Type B pancreatic cell (in vitro differentiated cells): ENCODE results near the gene YWHAG. TPM values are rescaled to one million over a fixed set of nuclear protein-coding genes. Genes with fewer than 3 reads are reported as not detected.

Source experiments
- DNase-seq: peaks from one replicate; pipeline ENCODE4 v3.0.0; 2021; ENCODE audit warnings: mixed read lengths; ENCODE audit not compliant: unreplicated experiment; ENCODE audit errors: extremely low spot score
- H3K27ac Mint-ChIP-seq: 2 replicates; pipeline ENCODE4 v1.8.0; 2021; ENCODE audit warnings: mild to moderate bottlenecking, mixed read lengths
- H3K27me3 Mint-ChIP-seq: 2 replicates; pipeline ENCODE4 v1.8.0; 2021; ENCODE audit warnings: mixed read lengths
- H3K36me3 Mint-ChIP-seq: 2 replicates; pipeline ENCODE4 v1.8.0; 2021; ENCODE audit warnings: mixed read lengths
- H3K4me1 Mint-ChIP-seq: one replicate; pipeline ENCODE4 v1.8.0; 2021; ENCODE audit warnings: mixed read lengths; ENCODE audit not compliant: unreplicated experiment
- H3K4me3 Mint-ChIP-seq: 2 replicates; pipeline ENCODE4 v1.8.0; 2021; ENCODE audit warnings: mild to moderate bottlenecking, mixed read lengths
- H3K9me3 Mint-ChIP-seq: 2 replicates; pipeline ENCODE4 v1.8.0; 2021; ENCODE audit warnings: mixed read lengths
- total RNA-seq: library from RNA; stranded (reverse); gene quantifications from 2 replicates; pipeline ENCODE4 v1.2.1, GENCODE V29; 2021; ENCODE audit warnings: low replicate concordance
- TF ChIP-seq, protein P1 (sequence below): fragments of 200-600 bp; sonication (generic); conservative IDR thresholded peaks from 2 replicates; pipeline ENCODE4 v1.5.0; 2021; ENCODE audit warnings: antibody characterized with exemption, mild to moderate bottlenecking

YWHAG gene
- total RNA-seq, 1 donor from 2014 or later, result 140 TPM

DNA sequence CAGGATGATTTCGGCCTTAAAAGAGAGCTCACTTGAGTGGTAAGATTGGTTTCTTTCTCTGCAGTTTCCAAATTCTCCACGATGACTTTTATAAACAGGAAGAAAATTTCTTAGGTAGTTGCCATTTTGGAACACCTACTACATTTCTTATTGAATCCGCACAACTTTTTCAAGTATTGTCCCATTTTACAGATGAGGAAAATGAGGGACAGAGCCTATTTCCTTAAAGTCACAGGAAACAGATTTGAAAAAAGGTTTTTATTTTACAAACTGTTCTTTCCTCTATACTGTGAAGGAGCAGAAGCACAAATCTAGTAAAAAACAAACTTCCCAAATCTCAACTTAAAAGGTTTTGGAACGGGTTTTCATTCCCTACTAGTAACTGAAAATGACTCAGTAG, 2.7 kb downstream of the YWHAG start:
- peak overlapping the region; percentile 72 for H3K4me3 Mint-ChIP-seq
- peak overlapping the region; percentile 42 for H3K27ac Mint-ChIP-seq
- H3K9me3 Mint-ChIP-seq, result peaks cover 13% of the 10 kb centered on the region
- peaks cover 34% of the 10 kb centered on the region for H3K4me1 Mint-ChIP-seq
- H3K27me3 Mint-ChIP-seq, result no peaks in the 10 kb centered on the region
- no peak for DNase-seq
- TF ChIP-seq, protein P1, sequence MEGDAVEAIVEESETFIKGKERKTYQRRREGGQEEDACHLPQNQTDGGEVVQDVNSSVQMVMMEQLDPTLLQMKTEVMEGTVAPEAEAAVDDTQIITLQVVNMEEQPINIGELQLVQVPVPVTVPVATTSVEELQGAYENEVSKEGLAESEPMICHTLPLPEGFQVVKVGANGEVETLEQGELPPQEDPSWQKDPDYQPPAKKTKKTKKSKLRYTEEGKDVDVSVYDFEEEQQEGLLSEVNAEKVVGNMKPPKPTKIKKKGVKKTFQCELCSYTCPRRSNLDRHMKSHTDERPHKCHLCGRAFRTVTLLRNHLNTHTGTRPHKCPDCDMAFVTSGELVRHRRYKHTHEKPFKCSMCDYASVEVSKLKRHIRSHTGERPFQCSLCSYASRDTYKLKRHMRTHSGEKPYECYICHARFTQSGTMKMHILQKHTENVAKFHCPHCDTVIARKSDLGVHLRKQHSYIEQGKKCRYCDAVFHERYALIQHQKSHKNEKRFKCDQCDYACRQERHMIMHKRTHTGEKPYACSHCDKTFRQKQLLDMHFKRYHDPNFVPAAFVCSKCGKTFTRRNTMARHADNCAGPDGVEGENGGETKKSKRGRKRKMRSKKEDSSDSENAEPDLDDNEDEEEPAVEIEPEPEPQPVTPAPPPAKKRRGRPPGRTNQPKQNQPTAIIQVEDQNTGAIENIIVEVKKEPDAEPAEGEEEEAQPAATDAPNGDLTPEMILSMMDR, result no peak
- peaks cover 39% of the 10 kb centered on the region for H3K36me3 Mint-ChIP-seq

DNA sequence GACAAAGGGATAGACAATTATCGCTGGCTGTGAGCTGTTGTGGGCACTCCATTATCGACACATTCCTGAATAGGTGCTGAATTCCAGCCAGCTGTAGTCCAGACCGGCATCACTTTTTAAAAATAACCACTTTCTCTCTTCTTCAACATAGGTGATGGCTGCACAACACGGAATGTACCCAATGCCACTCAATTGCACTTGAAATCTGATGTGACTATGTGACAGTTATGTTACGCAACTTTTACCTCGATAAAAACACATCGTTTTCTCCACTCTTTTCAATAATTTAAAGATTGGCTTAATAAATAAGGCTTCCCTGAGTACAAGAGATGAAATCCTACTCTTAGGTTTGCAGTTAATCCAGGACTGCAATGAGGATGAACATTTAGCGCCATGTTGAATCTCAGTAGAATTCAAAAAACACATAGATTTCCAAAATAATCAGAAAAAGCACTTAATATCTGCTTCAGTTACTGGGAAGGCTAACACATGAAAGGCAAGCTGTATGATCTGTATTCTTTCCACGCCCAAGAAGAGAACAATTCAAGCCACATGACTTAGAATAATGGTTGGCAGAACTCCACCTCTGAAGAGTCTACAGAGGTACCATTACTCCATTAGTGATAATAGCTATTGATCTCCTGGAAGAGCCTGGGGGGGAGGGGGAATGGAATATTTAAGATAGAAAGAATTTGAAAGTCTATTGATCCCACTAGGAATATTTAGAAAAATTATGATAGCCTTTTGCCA, 3.6 kb downstream of the YWHAG start:
- peak overlapping the region; percentile 42 for H3K27ac Mint-ChIP-seq
- H3K4me3 Mint-ChIP-seq, result peak overlapping the region; percentile 72
- H3K9me3 Mint-ChIP-seq, result peaks cover 15% of the 10 kb centered on the region
- DNase-seq, result no peak
- H3K4me1 Mint-ChIP-seq, result peaks cover 34% of the 10 kb centered on the region
- H3K36me3 Mint-ChIP-seq, result peaks cover 47% of the 10 kb centered on the region
- H3K27me3 Mint-ChIP-seq, result no peaks in the 10 kb centered on the region
- TF ChIP-seq, protein P1, result no peak

DNA sequence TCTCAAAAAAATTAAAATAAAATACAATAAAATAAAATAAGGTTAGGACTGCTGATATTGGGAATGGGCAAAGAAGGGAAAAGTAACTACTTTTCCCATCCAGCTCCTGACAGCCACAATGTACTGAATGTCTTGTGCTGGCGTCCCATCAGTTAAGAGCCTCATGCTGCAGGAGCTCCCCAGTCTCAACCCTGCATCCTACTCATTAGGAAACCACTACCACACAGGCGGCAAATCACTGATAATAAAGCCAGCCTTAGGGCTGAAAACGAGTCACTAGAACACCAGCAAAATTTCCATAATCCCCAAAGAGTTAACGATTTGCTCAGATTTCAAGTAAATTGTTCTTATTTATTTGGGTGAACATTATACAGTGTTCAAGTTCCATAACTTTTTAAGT, 4.3 kb downstream of the YWHAG start:
- DNase-seq, result no peak
- H3K36me3 Mint-ChIP-seq, result peaks cover 52% of the 10 kb centered on the region
- TF ChIP-seq, protein P1, result no peak
- no peak overlapping the region for H3K4me3 Mint-ChIP-seq
- no peaks in the 10 kb centered on the region for H3K27me3 Mint-ChIP-seq
- peaks cover 15% of the 10 kb centered on the region for H3K9me3 Mint-ChIP-seq
- H3K27ac Mint-ChIP-seq, result no peak overlapping the region
- H3K4me1 Mint-ChIP-seq, result peaks cover 28% of the 10 kb centered on the region

- Mint-ChIP-seq H3K4me3 (no peak overlapping the region), H3K4me1 (peaks cover 28% of the 10 kb centered on the region), H3K9me3 (peaks cover 15% of the 10 kb centered on the region), H3K36me3 (peaks cover 57% of the 10 kb centered on the region), H3K27ac (peak overlapping the region; percentile 48), H3K27me3 (no peaks in the 10 kb centered on the region)
- TF ChIP-seq, protein P1, result no peak
- DNase-seq, result no peak
Measured at GRCh38 chr7:76353744-76354143, 5.0 kb downstream of the YWHAG start.

DNA sequence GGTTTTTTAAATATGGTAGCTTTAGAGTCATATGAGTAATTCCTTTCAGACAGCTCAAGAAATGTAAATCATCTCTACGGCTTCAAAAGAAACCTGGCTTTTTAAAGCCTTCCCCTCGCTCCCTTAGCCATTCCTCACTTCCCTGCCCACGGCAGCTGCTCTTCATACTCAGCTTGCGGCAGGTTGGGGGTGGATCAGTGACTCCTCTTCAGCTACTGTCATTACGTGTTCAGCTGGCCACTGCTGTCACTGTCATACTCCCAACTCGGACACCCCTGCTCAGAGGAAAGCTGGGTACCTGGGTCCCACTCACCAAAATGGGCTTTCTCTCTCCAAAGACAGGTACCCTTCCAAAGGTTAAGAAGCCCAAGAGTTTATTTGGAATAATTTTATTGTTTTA, 6.6 kb downstream of the YWHAG start:
- peaks cover 26% of the 10 kb centered on the region for H3K4me1 Mint-ChIP-seq
- H3K36me3 Mint-ChIP-seq, result peaks cover 55% of the 10 kb centered on the region
- no peaks in the 10 kb centered on the region for H3K27me3 Mint-ChIP-seq
- peaks cover 15% of the 10 kb centered on the region for H3K9me3 Mint-ChIP-seq
- peak overlapping the region; percentile 1 for H3K27ac Mint-ChIP-seq
- TF ChIP-seq, protein P1, result no peak
- peak overlapping the region; percentile 31 for H3K4me3 Mint-ChIP-seq
- DNase-seq, result no peak
